Liver (tissue), 9 donors: ENCODE results near the gene SMOC1. TPM values are rescaled to one million over a fixed set of nuclear protein-coding genes. Genes with fewer than 3 reads are reported as not detected.
A peak's percentile ranks its signal among the peaks of the same experiment; 100 is the strongest.

ENCODE experiments used
- DNase-seq: peaks from one replicate; pipeline ENCODE4 v3.0.0-alpha.2; 2017; ENCODE audit warnings: low spot score
- H3K27ac ChIP-seq, 2 donors: one replicate each; pipeline ENCODE4 v1.7.0; 2013; ENCODE audit warnings: inconsistent platforms in 2 of 2, low read length in 2 of 2, control low read depth in 1 of 2, low read depth in 1 of 2, mild to moderate bottlenecking in 1 of 2
- H3K27me3 ChIP-seq, 4 donors: one replicate each; pipeline versions ENCODE4 v1.6.1 to v1.7.0; 2013; ENCODE audit warnings: low read length in 3 of 4, inconsistent platforms in 1 of 4, mild to moderate bottlenecking in 1 of 4, moderate library complexity in 1 of 4; ENCODE audit not compliant: control insufficient read depth in 4 of 4, insufficient read depth in 4 of 4
- H3K36me3 ChIP-seq, 4 donors: one replicate each; pipeline versions ENCODE4 v1.6.1 to v1.7.0; 2013; ENCODE audit warnings: low read length in 3 of 4, mild to moderate bottlenecking in 3 of 4, low read depth in 1 of 4, moderate library complexity in 1 of 4; ENCODE audit not compliant: control insufficient read depth in 4 of 4, insufficient read depth in 3 of 4
- H3K4me1 ChIP-seq, 4 donors: one replicate each; pipeline versions ENCODE4 v1.6.1 to v1.7.0; 2013; ENCODE audit warnings: low read length in 3 of 4, mild to moderate bottlenecking in 3 of 4, moderate library complexity in 1 of 4; ENCODE audit not compliant: control insufficient read depth in 4 of 4, insufficient read depth in 4 of 4
- H3K4me3 ChIP-seq, 3 donors: one replicate each; pipeline versions ENCODE4 v1.6.1 to v1.7.0; 2013; ENCODE audit warnings: low read length in 3 of 3, control low read depth in 1 of 3, low read depth in 1 of 3, mild to moderate bottlenecking in 1 of 3
- H3K9ac ChIP-seq, 2 donors: one replicate each; pipeline ENCODE4 v1.7.0; 2013; ENCODE audit warnings: low read length in 2 of 2, mild to moderate bottlenecking in 2 of 2, moderate library complexity in 2 of 2, control low read depth in 1 of 2, low read depth in 1 of 2
- H3K9me3 ChIP-seq, 4 donors: one replicate each; pipeline versions ENCODE4 v1.6.1 to v1.7.0; 2013; ENCODE audit warnings: low read length in 3 of 4; ENCODE audit not compliant: control insufficient read depth in 4 of 4
- ATF3 ChIP-seq: IDR thresholded peaks from 2 replicates; pipeline ENCODE4 v1.6.1; 2016; ENCODE audit warnings: antibody characterized with exemption
- EGR1 ChIP-seq, 2 donors: IDR thresholded peaks; 2 replicates each; pipeline ENCODE4 v1.6.1; 2016 to 2018; ENCODE audit warnings: antibody characterized with exemption in 2 of 2, low read depth in 2 of 2
- FOXA1 ChIP-seq: IDR thresholded peaks from 2 replicates; pipeline ENCODE4 v1.6.1; 2016; ENCODE audit warnings: antibody characterized with exemption
- FOXA2 ChIP-seq: IDR thresholded peaks from 2 replicates; pipeline ENCODE4 v1.6.1; 2016; ENCODE audit warnings: antibody characterized with exemption
- GABPA ChIP-seq, 2 donors: IDR thresholded peaks in 1 of 2; conservative IDR thresholded peaks in 1 of 2; 2 replicates each; pipeline ENCODE4 v1.6.1; 2016; ENCODE audit warnings: antibody characterized with exemption in 2 of 2, mild to moderate bottlenecking in 1 of 2, moderate library complexity in 1 of 2
- HNF4A ChIP-seq, 2 donors: conservative IDR thresholded peaks; 2 replicates each; pipeline ENCODE4 v1.6.1; 2016; ENCODE audit warnings: antibody characterized with exemption in 2 of 2, mild to moderate bottlenecking in 2 of 2
- HNF4G ChIP-seq: IDR thresholded peaks from 2 replicates; pipeline ENCODE4 v1.6.1; 2016; ENCODE audit warnings: antibody characterized with exemption
- JUND ChIP-seq, 2 donors: IDR thresholded peaks; 2 replicates each; pipeline ENCODE4 v1.6.1; 2016; ENCODE audit warnings: antibody characterized with exemption in 2 of 2
- MAX ChIP-seq: IDR thresholded peaks from 2 replicates; pipeline ENCODE4 v1.6.1; 2016; ENCODE audit warnings: antibody characterized with exemption
- NR2F2 ChIP-seq: IDR thresholded peaks from 2 replicates; pipeline ENCODE4 v1.6.1; 2016; ENCODE audit warnings: antibody characterized with exemption
- RAD21 ChIP-seq, 2 donors: IDR thresholded peaks; 2 replicates each; pipeline ENCODE4 v1.6.1; 2016; ENCODE audit warnings: antibody characterized with exemption in 2 of 2, mild to moderate bottlenecking in 2 of 2
- REST ChIP-seq: IDR thresholded peaks from 2 replicates; pipeline ENCODE4 v1.6.1; 2016; ENCODE audit warnings: antibody characterized with exemption, mild to moderate bottlenecking
- RXRA ChIP-seq, 2 donors: IDR thresholded peaks; 2 replicates each; pipeline ENCODE4 v1.6.1; 2017 to 2018; ENCODE audit warnings: antibody characterized with exemption in 2 of 2, mild to moderate bottlenecking in 1 of 2
- TAF1 ChIP-seq: conservative IDR thresholded peaks from 2 replicates; pipeline ENCODE4 v1.6.1; 2016; ENCODE audit warnings: antibody characterized with exemption, mild to moderate bottlenecking
- ZBTB33 ChIP-seq: IDR thresholded peaks from 2 replicates; pipeline ENCODE4 v1.6.1; 2016; ENCODE audit warnings: antibody characterized with exemption
- WGBS: extraction: QIAGEN DNeasy Blood & Tissue Kit; methylation state at CpG from one replicate; pipeline ENCODE4 v1.1.7; 2013; 5-methylcytosine and 5-hydroxymethylcytosine counted together
- polyA plus RNA-seq, 2 donors: library from polyadenylated mRNA; stranded (reverse) in 1 of 2; unstranded in 1 of 2; fragments of 200-250 nt in 1 of 2; fragments of >200 nt in 1 of 2; fragmentation: Nextera tagmentation in 1 of 2; extraction: Ambion mirVana in 1 of 2; gene quantifications; one replicate each; pipeline versions ENCODE4 v1.2.1 to v1.2.3, GENCODE V29; 2013 to 2015
- total RNA-seq, 2 donors: library from RNA; depleted of rRNA; stranded (reverse); fragments of >200 nt; gene quantifications; one replicate each; pipeline ENCODE4 v1.2.3, GENCODE V29; 2014
- donor health status: healthy.
- donor health status: healthy.
- donor health status: healthy.
- donor health status: healthy.
- donor health status: healthy.

Gene SMOC1
- total and polyA plus RNA-seq, 4 donors = 11.2 to 43.7 (median 27.4) TPM

GRCh38 chr14:69891422-69891821 lies 12.2 kb downstream of the SMOC1 start:
- 87% methylated on average over 8 of the region's 8 CpGs for WGBS
- Histone ChIP-seq H3K27ac (no peak overlapping the region), H3K27me3 (no peaks in the 10 kb centered on the region), H3K36me3 (no peaks in the 10 kb centered on the region), H3K9ac (no peak overlapping the region), H3K9me3 (no peaks in the 10 kb centered on the region), H3K4me1 (peaks cover 4 to 48% (median 34%) of the 10 kb centered on the region in 4 donors), H3K4me3 (no peak overlapping the region)
- DNase-seq = no peak
- no peak for TF ChIP-seq FOXA2
- TF ChIP-seq NR2F2 = no peak
- no peak for TF ChIP-seq HNF4G
- no peak for TF ChIP-seq TAF1
- no peak for TF ChIP-seq ZBTB33

- H3K4me3 ChIP-seq = no peak overlapping the region
- H3K4me1 ChIP-seq = peaks cover 0 to 28% (median 10%) of the 10 kb centered on the region in 4 donors
- no peak for DNase-seq
- H3K9me3 ChIP-seq = peaks cover 0 to 6% (median 2%) of the 10 kb centered on the region in 4 donors
- no peaks in the 10 kb centered on the region for H3K36me3 ChIP-seq
- TF ChIP-seq HNF4G = peak; percentile 6
- TF ChIP-seq FOXA1 = no peak
- TF ChIP-seq RXRA (IDR thresholded peaks at IDR 0.05) = no peak
- no peak for TF ChIP-seq FOXA2
- H3K27ac ChIP-seq = no peak overlapping the region
- 85% methylated on average over 5 of the region's 5 CpGs for WGBS
- H3K9ac ChIP-seq = no peak overlapping the region
- no peaks in the 10 kb centered on the region for H3K27me3 ChIP-seq
Measured at GRCh38 chr14:69895109-69895508, 15.9 kb downstream of the SMOC1 start.

GRCh38 chr14:69896080-69896479 lies 16.9 kb downstream of the SMOC1 start:
- no peak for DNase-seq
- no peak overlapping the region for H3K4me3 ChIP-seq
- no peaks in the 10 kb centered on the region for H3K27me3 ChIP-seq
- TF ChIP-seq EGR1 (IDR thresholded peaks at IDR 0.05; ENCODE audit: low read depth in 2 of 2) = no peak
- TF ChIP-seq JUND (IDR thresholded peaks at IDR 0.05) = no peak
- no peak for TF ChIP-seq FOXA2
- TF ChIP-seq NR2F2 = no peak
- peaks cover 0 to 37% (median 19%) of the 10 kb centered on the region in 4 donors for H3K4me1 ChIP-seq
- H3K36me3 ChIP-seq = no peaks in the 10 kb centered on the region
- H3K9ac ChIP-seq = no peak overlapping the region
- no peak overlapping the region for H3K27ac ChIP-seq
- peaks cover 0 to 6% (median 2%) of the 10 kb centered on the region in 4 donors for H3K9me3 ChIP-seq
- WGBS = 98% methylated on average over 2 of the region's 2 CpGs

- Histone ChIP-seq H3K9ac (no peak overlapping the region), H3K27ac (no peak overlapping the region), H3K9me3 (peaks cover 0 to 6% (median 2%) of the 10 kb centered on the region in 4 donors), H3K4me1 (peaks cover 1 to 39% (median 24%) of the 10 kb centered on the region in 4 donors), H3K27me3 (no peaks in the 10 kb centered on the region), H3K36me3 (no peaks in the 10 kb centered on the region), H3K4me3 (no peak overlapping the region)
- DNase-seq = no peak
- 56% methylated on average over 2 of the region's 2 CpGs for WGBS
- no peak for TF ChIP-seq HNF4G
- TF ChIP-seq NR2F2 = no peak
- no peak for TF ChIP-seq EGR1 (IDR thresholded peaks at IDR 0.05; ENCODE audit: low read depth in 2 of 2)
- peak; percentile 44 to 48 for TF ChIP-seq HNF4A (conservative IDR thresholded peaks at IDR 0.05)
- TF ChIP-seq REST = no peak
- no peak for TF ChIP-seq MAX
- TF ChIP-seq ZBTB33 = no peak
- TF ChIP-seq ATF3 = peak; percentile 18
- TF ChIP-seq FOXA1 = no peak
- TF ChIP-seq FOXA2 = no peak
- no peak for TF ChIP-seq GABPA (IDR thresholded peaks at IDR 0.05 in 1 of 2, conservative IDR thresholded peaks at IDR 0.05 in 1 of 2)
- no peak for TF ChIP-seq JUND (IDR thresholded peaks at IDR 0.05)
- no peak for TF ChIP-seq TAF1
- peak in 1 of 2 donors; percentile 48 for TF ChIP-seq RAD21 (IDR thresholded peaks at IDR 0.05)
Measured at GRCh38 chr14:69896972-69897371, 17.8 kb downstream of the SMOC1 start.
